Central memory CD8-positive, alpha-beta T cell (primary cell): ENCODE data around the gene NRP2.

Experiments used
- ATAC-seq: fragments of 150-1000 bp; cut with Tn5 transposase; replicated peaks from 2 replicates; pipeline ENCODE4 v1.10.0; 2022; ENCODE audit warnings: mild to moderate bottlenecking, moderate FRiP score, moderate number of reproducible peaks; ENCODE audit not compliant: poor library complexity, severe bottlenecking; ENCODE audit errors: extremely low read depth
- DNase-seq, 2 donors: peaks; one replicate each; pipeline ENCODE4 v3.0.0; 2021; ENCODE audit warnings: low spot score in 2 of 2
- H3K27ac Mint-ChIP-seq: one replicate; pipeline ENCODE4 v1.8.0; 2022; ENCODE audit warnings: low read depth, mild to moderate bottlenecking, moderate library complexity, mixed read lengths
- H3K27me3 Mint-ChIP-seq: one replicate; pipeline ENCODE4 v1.8.0; 2022; ENCODE audit warnings: mixed read lengths
- H3K36me3 Mint-ChIP-seq: one replicate; pipeline ENCODE4 v1.8.0; 2022; ENCODE audit warnings: mild to moderate bottlenecking, moderate library complexity, mixed read lengths; ENCODE audit not compliant: insufficient read depth
- H3K4me1 Mint-ChIP-seq: one replicate; pipeline ENCODE4 v1.8.0; 2022; ENCODE audit warnings: mixed read lengths
- H3K4me3 Mint-ChIP-seq: one replicate; pipeline ENCODE4 v1.8.0; 2022; ENCODE audit warnings: mild to moderate bottlenecking, moderate library complexity, mixed read lengths
- H3K9me3 Mint-ChIP-seq: one replicate; pipeline ENCODE4 v1.8.0; 2022; ENCODE audit warnings: mixed read lengths

NRP2 gene

GRCh38 chr2:205761421-205761820, 79.1 kb downstream of the NRP2 start:
- Mint-ChIP-seq H3K4me1 (no peaks in the 10 kb centered on the region), H3K27ac (no peak overlapping the region), H3K36me3 (no peaks in the 10 kb centered on the region), H3K27me3 (peaks cover 64% of the 10 kb centered on the region), H3K9me3 (no peaks in the 10 kb centered on the region), H3K4me3 (no peak overlapping the region)
- ATAC-seq (no peak), DNase-seq (no peak)

GRCh38 chr2:205762881-205763280, 80.6 kb downstream of the NRP2 start:
- H3K27ac Mint-ChIP-seq: no peak overlapping the region
- ATAC-seq (no peak), DNase-seq (no peak)
- no peaks in the 10 kb centered on the region for H3K9me3 Mint-ChIP-seq
- H3K36me3 Mint-ChIP-seq: no peaks in the 10 kb centered on the region
- H3K4me1 Mint-ChIP-seq: peaks cover 5% of the 10 kb centered on the region
- peaks cover 79% of the 10 kb centered on the region for H3K27me3 Mint-ChIP-seq
- no peak overlapping the region for H3K4me3 Mint-ChIP-seq

GRCh38 chr2:205763708-205764211, 81.5 kb downstream of the NRP2 start:
- Mint-ChIP-seq H3K36me3 (no peaks in the 10 kb centered on the region), H3K9me3 (no peaks in the 10 kb centered on the region), H3K4me1 (peaks cover 5% of the 10 kb centered on the region), H3K27me3 (peaks cover 83% of the 10 kb centered on the region), H3K27ac (no peak overlapping the region), H3K4me3 (no peak overlapping the region)
- DNase-seq: no peak
- no peak for ATAC-seq

- Mint-ChIP-seq H3K27me3 (peaks cover 83% of the 10 kb centered on the region), H3K4me1 (peaks cover 5% of the 10 kb centered on the region), H3K36me3 (no peaks in the 10 kb centered on the region), H3K9me3 (no peaks in the 10 kb centered on the region), H3K27ac (no peak overlapping the region), H3K4me3 (no peak overlapping the region)
- no peak for ATAC-seq
- DNase-seq: no peak
Observed at GRCh38 chr2:205764270-205764746, 82.0 kb downstream of the NRP2 start.

GRCh38 chr2:205765151-205765550, 82.8 kb downstream of the NRP2 start:
- H3K4me1 Mint-ChIP-seq: peaks cover 5% of the 10 kb centered on the region
- ATAC-seq: no peak
- H3K4me3 Mint-ChIP-seq: no peak overlapping the region
- DNase-seq: no peak
- no peaks in the 10 kb centered on the region for H3K9me3 Mint-ChIP-seq
- no peak overlapping the region for H3K27ac Mint-ChIP-seq
- H3K36me3 Mint-ChIP-seq: no peaks in the 10 kb centered on the region
- peaks cover 80% of the 10 kb centered on the region for H3K27me3 Mint-ChIP-seq

- H3K4me1 Mint-ChIP-seq: peaks cover 5% of the 10 kb centered on the region
- DNase-seq (no peak), ATAC-seq (no peak)
- no peak overlapping the region for H3K27ac Mint-ChIP-seq
- H3K4me3 Mint-ChIP-seq: no peak overlapping the region
- no peaks in the 10 kb centered on the region for H3K36me3 Mint-ChIP-seq
- no peaks in the 10 kb centered on the region for H3K9me3 Mint-ChIP-seq
- peaks cover 63% of the 10 kb centered on the region for H3K27me3 Mint-ChIP-seq
Observed at GRCh38 chr2:205766779-205767359, 84.6 kb downstream of the NRP2 start.

- no peaks in the 10 kb centered on the region for H3K36me3 Mint-ChIP-seq
- peaks cover 60% of the 10 kb centered on the region for H3K27me3 Mint-ChIP-seq
- ATAC-seq (no peak), DNase-seq (no peak)
- H3K4me3 Mint-ChIP-seq: no peak overlapping the region
- H3K4me1 Mint-ChIP-seq: peaks cover 5% of the 10 kb centered on the region
- H3K27ac Mint-ChIP-seq: no peak overlapping the region
- H3K9me3 Mint-ChIP-seq: no peaks in the 10 kb centered on the region
Observed at GRCh38 chr2:205767617-205768016, 85.3 kb downstream of the NRP2 start.

- H3K4me1 Mint-ChIP-seq: peaks cover 5% of the 10 kb centered on the region
- no peak overlapping the region for H3K27ac Mint-ChIP-seq
- no peaks in the 10 kb centered on the region for H3K36me3 Mint-ChIP-seq
- H3K9me3 Mint-ChIP-seq: no peaks in the 10 kb centered on the region
- ATAC-seq: no peak
- H3K4me3 Mint-ChIP-seq: no peak overlapping the region
- H3K27me3 Mint-ChIP-seq: peaks cover 61% of the 10 kb centered on the region
- DNase-seq: no peak
Observed at GRCh38 chr2:205768341-205768740, 86.0 kb downstream of the NRP2 start.

GRCh38 chr2:205768815-205769494, 86.7 kb downstream of the NRP2 start:
- H3K36me3 Mint-ChIP-seq: no peaks in the 10 kb centered on the region
- H3K27ac Mint-ChIP-seq: no peak overlapping the region
- H3K4me3 Mint-ChIP-seq: no peak overlapping the region
- H3K27me3 Mint-ChIP-seq: peaks cover 61% of the 10 kb centered on the region
- no peak for ATAC-seq
- H3K9me3 Mint-ChIP-seq: no peaks in the 10 kb centered on the region
- H3K4me1 Mint-ChIP-seq: peaks cover 5% of the 10 kb centered on the region
- DNase-seq: no peak

- Mint-ChIP-seq H3K4me3 (no peak overlapping the region), H3K9me3 (no peaks in the 10 kb centered on the region), H3K27ac (no peak overlapping the region), H3K4me1 (peaks cover 5% of the 10 kb centered on the region), H3K27me3 (peaks cover 61% of the 10 kb centered on the region), H3K36me3 (no peaks in the 10 kb centered on the region)
- DNase-seq (no peak), ATAC-seq (no peak)
Observed at GRCh38 chr2:205769495-205769850, 87.2 kb downstream of the NRP2 start.

- H3K27ac Mint-ChIP-seq: no peak overlapping the region
- peaks cover 60% of the 10 kb centered on the region for H3K27me3 Mint-ChIP-seq
- DNase-seq (no peak), ATAC-seq (no peak)
- H3K4me1 Mint-ChIP-seq: peaks cover 5% of the 10 kb centered on the region
- H3K4me3 Mint-ChIP-seq: no peak overlapping the region
- no peaks in the 10 kb centered on the region for H3K36me3 Mint-ChIP-seq
- no peaks in the 10 kb centered on the region for H3K9me3 Mint-ChIP-seq
Observed at GRCh38 chr2:205769879-205770278, 87.6 kb downstream of the NRP2 start.

- no peak overlapping the region for H3K4me3 Mint-ChIP-seq
- H3K36me3 Mint-ChIP-seq: no peaks in the 10 kb centered on the region
- H3K9me3 Mint-ChIP-seq: no peaks in the 10 kb centered on the region
- peaks cover 5% of the 10 kb centered on the region for H3K4me1 Mint-ChIP-seq
- DNase-seq (no peak), ATAC-seq (no peak)
- H3K27ac Mint-ChIP-seq: no peak overlapping the region
- peaks cover 54% of the 10 kb centered on the region for H3K27me3 Mint-ChIP-seq
Observed at GRCh38 chr2:205770577-205770976, 88.3 kb downstream of the NRP2 start.

GRCh38 chr2:205771031-205771430, 88.7 kb downstream of the NRP2 start:
- Mint-ChIP-seq H3K4me3 (no peak overlapping the region), H3K27ac (no peak overlapping the region), H3K9me3 (no peaks in the 10 kb centered on the region), H3K4me1 (peaks cover 5% of the 10 kb centered on the region), H3K36me3 (no peaks in the 10 kb centered on the region), H3K27me3 (peaks cover 54% of the 10 kb centered on the region)
- DNase-seq (no peak), ATAC-seq (no peak)
